ENCODE results near the gene FAM240B. TPM values are rescaled to one million over a fixed set of nuclear protein-coding genes. Genes with fewer than 3 reads are reported as not detected.

FAM240B gene
- total RNA-seq, 4 donors from 2014 or later = not detected

- intact Hi-C loops (cut with DNase I) = no loop called here
- Histone ChIP-seq H3K4me3 (replicated peaks in 1 of 3) (no peak overlapping the region), H3K27ac (no peak overlapping the region), H3K36me3 (no peaks in the 10 kb centered on the region), H3K27me3 (no peaks in the 10 kb centered on the region), H3K9me3 (no peaks in the 10 kb centered on the region), H3K4me1 (peaks cover 15 to 28% of the 10 kb centered on the region in 2 donors)
- no peak for DNase-seq
- no peak for TF ChIP-seq POLR2A (IDR thresholded peaks at IDR 0.05)
- TF ChIP-seq CTCF (IDR thresholded peaks at IDR 0.05) = no peak
- 87 to 93% methylated on average over 2 of the region's 2 CpGs for WGBS, 2 donors
Observed at GRCh38 chr9:38685535-38685934, 34.4 kb downstream of the FAM240B start.

GRCh38 chr9:38683336-38683735 is 36.6 kb downstream of the FAM240B start:
- no peaks in the 10 kb centered on the region for H3K36me3 ChIP-seq
- no peak overlapping the region for H3K27ac ChIP-seq
- H3K27me3 ChIP-seq = no peaks in the 10 kb centered on the region
- 94 to 95% methylated on average over 8 of the region's 8 CpGs for WGBS, 2 donors
- no peak overlapping the region for H3K4me3 ChIP-seq (replicated peaks in 1 of 3)
- peaks cover 15 to 19% of the 10 kb centered on the region in 2 donors for H3K4me1 ChIP-seq
- intact Hi-C loops (cut with DNase I) = no loop called here
- DNase-seq = no peak
- no peaks in the 10 kb centered on the region for H3K9me3 ChIP-seq
- TF ChIP-seq POLR2A (IDR thresholded peaks at IDR 0.05) = no peak

- Histone ChIP-seq H3K27ac (no peak overlapping the region), H3K9me3 (no peaks in the 10 kb centered on the region), H3K4me1 (peaks cover 9 to 13% of the 10 kb centered on the region in 2 donors), H3K4me3 (replicated peaks in 1 of 3) (no peak overlapping the region), H3K27me3 (no peaks in the 10 kb centered on the region), H3K36me3 (no peaks in the 10 kb centered on the region)
- DNase-seq = no peak
- WGBS, 2 donors = 89 to 92% methylated on average over 3 of the region's 3 CpGs
- TF ChIP-seq POLR2A (IDR thresholded peaks at IDR 0.05) (no peak), CTCF (IDR thresholded peaks at IDR 0.05) (no peak)
- intact Hi-C loops (cut with DNase I) = no loop called here
Observed at GRCh38 chr9:38682713-38683112, 37.2 kb downstream of the FAM240B start.

- intact Hi-C loops (cut with DNase I) = no loop called here
- Histone ChIP-seq H3K36me3 (no peaks in the 10 kb centered on the region), H3K4me3 (replicated peaks in 1 of 3) (no peak overlapping the region), H3K9me3 (no peaks in the 10 kb centered on the region), H3K4me1 (peaks cover 2 to 9% of the 10 kb centered on the region in 2 donors), H3K27me3 (no peaks in the 10 kb centered on the region), H3K27ac (no peak overlapping the region)
- 81 to 86% methylated on average over 4 of the region's 4 CpGs for WGBS, 2 donors
- no peak for DNase-seq
- TF ChIP-seq POLR2A (IDR thresholded peaks at IDR 0.05) = no peak
- no peak for TF ChIP-seq CTCF (IDR thresholded peaks at IDR 0.05)
Observed at GRCh38 chr9:38681747-38682227, 38.1 kb downstream of the FAM240B start.

GRCh38 chr9:38680837-38681445 is 39.0 kb downstream of the FAM240B start:
- intact Hi-C loops (cut with DNase I) = no loop called here
- Histone ChIP-seq H3K36me3 (no peaks in the 10 kb centered on the region), H3K4me3 (replicated peaks in 1 of 3) (no peak overlapping the region), H3K4me1 (peaks cover 3 to 4% of the 10 kb centered on the region in 2 donors), H3K27me3 (no peaks in the 10 kb centered on the region), H3K9me3 (no peaks in the 10 kb centered on the region), H3K27ac (no peak overlapping the region)
- no peak for TF ChIP-seq POLR2A (IDR thresholded peaks at IDR 0.05)
- TF ChIP-seq CTCF (IDR thresholded peaks at IDR 0.05) = no peak
- DNase-seq = no peak
- WGBS, 2 donors = 79 to 88% methylated on average over 14 of the region's 14 CpGs
